Sciatic nerve (tissue), 2 donors: ENCODE results near the gene TNS3. TPM values are rescaled to one million over a fixed set of nuclear protein-coding genes. Genes with fewer than 3 reads are reported as not detected.

Experiments
- ATAC-seq: fragments of 200-7000 bp; cut with Tn5 transposase; one replicate; pipeline ENCODE4 v1.9.1; 2020; ENCODE audit warnings: mild to moderate bottlenecking, moderate library complexity
- DNase-seq: peaks from one replicate; pipeline ENCODE4 v3.0.0-alpha.2; 2020; ENCODE audit warnings: low spot score
- intact Hi-C: fragments of 100-400 bp; cut with DNase I; formaldehyde crosslinking; loops from one replicate; pipeline ENCODE4 v1.14.2; 2022
- total RNA-seq: library from RNA; stranded (reverse); fragmentation: NEBNext Ultra II Directional; extraction: Animal tissue kit (Norgen Biotek cat#: 25700); gene quantifications from one replicate; pipeline ENCODE4 v1.2.1, GENCODE V29; 2021
- donor health status: DM: no; HTN: no; CAD: no.
- donor health status: DM: no; HTN: no; CAD: no.

Gene TNS3
- total RNA-seq, 1 donor from 2014 or later, result 230 TPM

DNA sequence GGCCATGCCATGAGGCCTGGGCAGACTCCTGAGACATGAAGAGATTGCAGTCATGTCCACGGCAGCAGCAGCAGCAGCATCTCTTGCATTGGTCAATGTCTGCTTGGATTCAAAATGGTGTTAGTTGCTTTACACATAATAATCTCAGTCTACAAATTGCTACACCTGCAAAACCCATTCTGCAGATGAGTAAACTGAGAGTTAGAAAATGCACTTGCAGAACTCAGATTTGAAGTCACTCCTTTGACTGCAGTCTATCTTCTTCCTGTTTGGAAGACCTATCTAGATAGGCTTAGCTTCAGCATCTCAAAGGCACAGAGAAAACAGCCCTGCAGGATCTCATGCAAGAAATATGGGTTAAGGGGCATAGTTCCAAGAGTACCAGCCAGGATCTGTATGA lies 350.3 kb downstream of the TNS3 start:
- intact Hi-C loops, result no loop called here
- no peak for DNase-seq
- no peak for ATAC-seq

DNA sequence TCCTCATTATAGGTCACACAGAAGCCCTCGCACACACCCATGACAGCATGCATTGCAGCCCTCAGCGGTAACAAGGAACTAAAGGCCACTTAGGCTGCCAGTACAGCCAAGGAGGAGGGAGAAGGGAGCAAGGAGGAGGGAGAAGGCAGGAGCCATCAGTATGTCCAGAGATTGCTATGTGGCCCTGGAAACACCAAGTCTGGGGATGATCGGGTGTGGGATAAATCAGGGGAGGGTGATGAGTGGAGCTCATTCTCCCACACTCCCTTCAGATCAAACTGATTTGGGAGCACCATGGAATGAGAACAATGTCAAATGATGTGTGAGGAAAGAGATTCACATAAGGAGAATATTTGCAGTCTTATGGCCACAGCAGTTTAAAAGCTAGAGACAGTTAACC lies 350.9 kb downstream of the TNS3 start:
- DNase-seq, result no peak
- no peak for ATAC-seq
- intact Hi-C loops, result no loop called here

- ATAC-seq, result no peak
- intact Hi-C loops, result no loop called here
Measured at GRCh38 chr7:47228386-47229014, 353.4 kb downstream of the TNS3 start.

GRCh38 chr7:47227762-47228177 lies 354.1 kb downstream of the TNS3 start:
- DNase-seq (no peak), ATAC-seq (no peak)

More at GRCh38 chr7:47228386-47229014, 353.4 kb downstream of the TNS3 start:
- DNase-seq, result no peak

GRCh38 chr7:47226696-47227095 lies 355.2 kb downstream of the TNS3 start:
- intact Hi-C loops, result no loop called here
- DNase-seq, result no peak
- ATAC-seq, result no peak

More at GRCh38 chr7:47227762-47228177, 354.1 kb downstream of the TNS3 start:
- intact Hi-C loops, result no loop called here

DNA sequence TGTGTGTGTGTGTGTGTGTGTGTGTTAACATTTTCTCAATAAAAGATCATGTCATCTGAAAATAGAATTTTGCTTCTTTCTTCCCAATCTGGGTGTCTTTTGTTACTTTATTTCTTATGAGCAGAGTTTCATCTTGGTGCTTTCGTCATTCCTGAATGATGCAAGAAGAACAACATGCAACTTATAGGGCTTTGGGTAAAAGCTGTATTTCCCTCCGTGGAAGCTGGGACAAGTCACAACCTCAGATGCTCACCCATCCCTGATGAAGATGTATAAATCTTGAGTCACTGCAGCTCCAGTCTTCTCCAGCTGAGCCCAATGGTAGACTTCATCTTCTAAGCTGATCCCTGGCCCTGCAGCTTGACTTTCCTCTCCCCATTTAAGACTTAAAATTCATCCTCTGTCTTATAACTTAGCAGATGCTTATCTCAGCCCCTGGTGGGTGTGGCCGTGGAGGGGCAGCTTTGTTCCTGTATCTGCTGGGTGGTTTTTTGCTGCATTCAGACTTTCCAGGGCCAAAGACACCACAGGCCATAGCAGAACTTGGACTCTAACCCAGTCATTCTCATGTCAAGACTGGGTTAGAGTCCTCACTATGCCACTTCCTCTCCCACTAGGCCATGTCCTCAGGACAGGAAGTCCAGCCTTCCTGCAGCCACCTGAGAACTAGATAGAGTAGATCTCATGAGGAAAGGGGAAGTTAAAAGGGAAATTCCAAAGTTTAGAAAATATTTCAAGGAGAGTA lies 356.4 kb downstream of the TNS3 start:
- ATAC-seq, result no peak
- intact Hi-C loops, result no loop called here
- DNase-seq, result no peak
